RPMI8226 (cell line): ENCODE data around the gene CCR5AS.
"Not testable (repeated sequence)": the region's sequence is repeated elsewhere in the genome, so short reads cannot be mapped to it uniquely, and the experiment has no call there.

Experiments used
- DNase-seq: peaks from one replicate; pipeline ENCODE4 v3.0.0-alpha.2; 2015

The CCR5AS gene

GRCh38 chr3:46401579-46401978, 5.3 kb downstream of the CCR5AS start:
- no peak for DNase-seq

GRCh38 chr3:46400846-46401245, 6.0 kb downstream of the CCR5AS start:
- no peak for DNase-seq

GRCh38 chr3:46400000-46400734, 6.7 kb downstream of the CCR5AS start:
- no peak for DNase-seq

GRCh38 chr3:46399557-46399956, 7.3 kb downstream of the CCR5AS start:
- no peak for DNase-seq

GRCh38 chr3:46399098-46399497, 7.8 kb downstream of the CCR5AS start:
- no peak for DNase-seq

GRCh38 chr3:46398186-46398955, 8.5 kb downstream of the CCR5AS start:
- DNase-seq, result no peak

- DNase-seq, result no peak
Observed at GRCh38 chr3:46397111-46397510, 9.8 kb downstream of the CCR5AS start.

- no peak for DNase-seq
Observed at GRCh38 chr3:46395766-46396530, 10.9 kb downstream of the CCR5AS start.

- peak; percentile 28 for DNase-seq
Observed at GRCh38 chr3:46395210-46395661, 11.6 kb downstream of the CCR5AS start.

- no peak for DNase-seq
Observed at GRCh38 chr3:46393554-46394434, 13.1 kb downstream of the CCR5AS start.

GRCh38 chr3:46393011-46393410, 13.9 kb downstream of the CCR5AS start:
- DNase-seq, result no peak

GRCh38 chr3:46391526-46391925, 15.3 kb downstream of the CCR5AS start:
- DNase-seq, result peak; percentile 68

GRCh38 chr3:46389306-46389705, 17.6 kb downstream of the CCR5AS start:
- no peak for DNase-seq

- not testable (repeated sequence) for DNase-seq
Observed at GRCh38 chr3:46388847-46389246, 18.0 kb downstream of the CCR5AS start.

GRCh38 chr3:46386205-46386604, 20.7 kb downstream of the CCR5AS start:
- peak; percentile 92 for DNase-seq

GRCh38 chr3:46383951-46384330, 22.9 kb downstream of the CCR5AS start:
- DNase-seq, result peak; percentile 70

GRCh38 chr3:46383211-46383950, 23.5 kb downstream of the CCR5AS start:
- DNase-seq, result peak; percentile 86

- DNase-seq, result no peak
Observed at GRCh38 chr3:46381625-46382024, 25.2 kb downstream of the CCR5AS start.

GRCh38 chr3:46380471-46381221, 26.2 kb downstream of the CCR5AS start:
- DNase-seq, result peak; percentile 75

GRCh38 chr3:46378426-46378942, 28.4 kb downstream of the CCR5AS start:
- peak; percentile 86 for DNase-seq

- no peak for DNase-seq
Observed at GRCh38 chr3:46375814-46376213, 31.1 kb downstream of the CCR5AS start.
